Loucy (cell line): ENCODE data around the gene LRRC46.

Experiments
- EZH2phosphoT487 ChIP-seq: fragments of 200-600 bp; IDR thresholded peaks from 2 replicates; pipeline ENCODE4 v1.6.1; 2018; ENCODE audit warnings: antibody characterized with exemption, mild to moderate bottlenecking, moderate library complexity, borderline replicate concordance
- TF ChIP-seq, protein P1 (sequence below): fragments of 200-600 bp; sonication (generic); conservative IDR thresholded peaks from 2 replicates; pipeline ENCODE4 v1.5.1; 2014; ENCODE audit warnings: mild to moderate bottlenecking, antibody characterized with exemption, low read length

DNA sequence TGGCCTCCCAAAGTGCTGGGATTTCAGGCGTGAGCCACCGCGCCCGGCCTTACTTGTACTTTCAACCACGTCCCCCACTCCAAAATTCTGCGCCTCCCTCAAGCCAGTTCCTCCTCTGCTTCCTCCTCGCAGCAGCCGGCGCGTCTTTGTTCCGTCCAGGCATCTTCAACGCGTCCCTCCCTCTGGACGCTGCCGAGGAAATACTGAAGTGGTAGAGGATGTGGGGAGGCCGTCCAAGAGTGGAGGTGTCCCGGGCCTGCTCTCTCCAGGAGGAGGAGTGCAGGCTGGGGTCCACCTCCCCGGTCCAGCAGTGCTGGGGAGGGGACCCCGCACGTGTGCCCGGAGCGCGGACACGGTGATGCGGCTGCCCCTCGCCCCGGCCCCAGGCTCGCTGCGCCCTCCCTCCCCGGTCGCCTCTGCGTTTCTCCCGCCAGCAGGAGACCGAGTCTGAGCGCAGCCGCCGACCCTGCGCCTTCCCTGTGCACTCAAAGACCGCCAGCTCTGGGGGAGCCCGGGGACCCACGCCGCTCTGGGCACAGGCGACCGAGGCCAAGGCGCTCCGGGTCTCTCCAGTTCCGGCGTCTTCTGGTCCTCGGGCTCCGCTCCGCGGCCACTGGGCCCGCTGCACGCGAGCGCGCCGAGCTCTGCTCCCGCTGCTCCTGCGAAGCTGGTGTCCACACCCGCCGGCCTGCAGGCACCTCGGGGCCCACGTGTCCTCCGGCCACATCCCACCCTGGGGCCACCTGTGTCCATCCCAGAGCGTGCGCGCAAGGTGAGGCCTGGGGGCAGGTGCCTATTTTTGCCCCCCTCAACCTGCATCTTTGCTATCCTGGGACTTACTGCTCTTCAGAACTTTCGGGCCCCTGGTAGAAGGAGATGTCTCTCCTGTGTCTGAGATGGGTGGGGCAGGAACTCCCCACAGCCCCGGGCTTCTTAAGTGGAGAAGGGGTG is 41.6 kb upstream of the LRRC46 start:
- no peak for TF ChIP-seq EZH2phosphoT487
- TF ChIP-seq, protein P1, sequence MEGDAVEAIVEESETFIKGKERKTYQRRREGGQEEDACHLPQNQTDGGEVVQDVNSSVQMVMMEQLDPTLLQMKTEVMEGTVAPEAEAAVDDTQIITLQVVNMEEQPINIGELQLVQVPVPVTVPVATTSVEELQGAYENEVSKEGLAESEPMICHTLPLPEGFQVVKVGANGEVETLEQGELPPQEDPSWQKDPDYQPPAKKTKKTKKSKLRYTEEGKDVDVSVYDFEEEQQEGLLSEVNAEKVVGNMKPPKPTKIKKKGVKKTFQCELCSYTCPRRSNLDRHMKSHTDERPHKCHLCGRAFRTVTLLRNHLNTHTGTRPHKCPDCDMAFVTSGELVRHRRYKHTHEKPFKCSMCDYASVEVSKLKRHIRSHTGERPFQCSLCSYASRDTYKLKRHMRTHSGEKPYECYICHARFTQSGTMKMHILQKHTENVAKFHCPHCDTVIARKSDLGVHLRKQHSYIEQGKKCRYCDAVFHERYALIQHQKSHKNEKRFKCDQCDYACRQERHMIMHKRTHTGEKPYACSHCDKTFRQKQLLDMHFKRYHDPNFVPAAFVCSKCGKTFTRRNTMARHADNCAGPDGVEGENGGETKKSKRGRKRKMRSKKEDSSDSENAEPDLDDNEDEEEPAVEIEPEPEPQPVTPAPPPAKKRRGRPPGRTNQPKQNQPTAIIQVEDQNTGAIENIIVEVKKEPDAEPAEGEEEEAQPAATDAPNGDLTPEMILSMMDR, result no peak
